Natural killer cell treated with Interleukin-12 subunit alpha and Interleukin-12 subunit beta and Interleukin-15 and Interleukin-18, amount 100 ng/mL, for 72 hours (primary cell): ENCODE data around the gene TRIM8. TPM values are rescaled to one million over a fixed set of nuclear protein-coding genes. Genes with fewer than 3 reads are reported as not detected.

Source experiments
- ATAC-seq, 2 donors: fragments of 150-1000 bp; cut with Tn5 transposase in 1 of 2; sonication (Bioruptor Pico), chemical (Tn5 transposase) in 1 of 2; 2 replicates each; pipeline ENCODE4 v1.10.0; 2021
- DNase-seq: peaks from one replicate; pipeline ENCODE4 v3.0.0; 2022; ENCODE audit warnings: low spot score
- H3K27ac Mint-ChIP-seq, 2 donors: 1 replicate in 1 of 2; 2 replicates in 1 of 2; pipeline ENCODE4 v1.8.0; 2022; ENCODE audit warnings: mixed read lengths in 2 of 2, mild to moderate bottlenecking in 1 of 2, moderate library complexity in 1 of 2
- H3K27me3 Mint-ChIP-seq, 2 donors: 1 replicate in 1 of 2; 2 replicates in 1 of 2; pipeline ENCODE4 v1.8.0; 2022; ENCODE audit warnings: mixed read lengths in 2 of 2
- H3K36me3 Mint-ChIP-seq: one replicate; pipeline ENCODE4 v1.8.0; 2022; ENCODE audit warnings: mixed read lengths
- H3K4me1 Mint-ChIP-seq, 2 donors: 1 replicate in 1 of 2; 2 replicates in 1 of 2; pipeline ENCODE4 v1.8.0; 2022; ENCODE audit warnings: low read depth in 2 of 2, mixed read lengths in 2 of 2, mild to moderate bottlenecking in 1 of 2
- H3K4me3 Mint-ChIP-seq: one replicate; pipeline ENCODE4 v1.8.0; 2022; ENCODE audit warnings: mixed read lengths
- H3K9me3 Mint-ChIP-seq: 2 replicates; pipeline ENCODE4 v1.8.0; 2022; ENCODE audit warnings: mixed read lengths
- total RNA-seq, 2 donors: library from RNA; stranded (reverse); gene quantifications; one replicate each; pipeline ENCODE4 v1.2.3, GENCODE V29; 2022

TRIM8 gene
- total RNA-seq, 2 donors from 2014 or later, result 50.2 to 78.5 TPM

DNA sequence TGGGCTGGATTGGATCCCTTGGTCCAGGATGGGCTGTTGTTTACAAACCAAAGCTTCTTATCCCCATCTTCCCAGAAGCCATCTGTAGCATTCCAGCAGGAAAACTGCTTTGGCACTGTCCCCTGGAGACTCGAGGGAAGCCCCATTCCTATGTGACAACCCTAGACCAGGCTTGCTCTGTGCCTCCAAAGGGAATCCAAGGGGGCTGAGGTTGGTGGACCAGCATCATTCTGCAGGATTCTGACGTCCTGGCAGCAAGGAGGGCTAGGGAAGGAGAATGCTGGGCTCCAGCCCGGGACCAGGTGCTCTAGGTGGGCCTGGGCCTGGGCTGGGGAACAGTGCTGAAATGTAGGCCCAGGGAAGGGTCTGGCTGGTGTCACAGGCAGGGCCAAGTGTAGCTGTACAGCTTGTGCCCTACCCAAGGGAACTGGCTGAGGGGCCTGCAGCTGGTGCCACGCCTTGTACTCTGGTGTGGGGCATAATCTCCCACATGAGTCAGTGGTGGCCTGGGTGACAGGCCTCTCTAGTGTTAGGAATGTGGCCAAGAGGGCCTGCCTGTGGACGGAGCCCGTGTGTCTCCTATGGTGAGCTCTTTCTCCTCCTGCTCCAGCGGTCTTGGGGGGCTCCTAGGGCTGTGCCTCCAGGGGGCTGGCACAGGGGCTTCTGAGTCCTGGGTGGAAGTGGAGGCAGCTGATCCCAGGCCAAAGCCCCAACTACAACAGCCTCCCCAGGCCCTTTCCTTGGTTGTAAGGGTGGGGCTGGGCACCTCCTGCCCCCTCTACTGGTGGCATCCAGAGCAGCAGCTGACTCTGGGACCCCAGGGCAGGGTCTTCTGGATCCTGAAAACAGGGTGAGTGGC, 25.2 kb downstream of the TRIM8 start:
- no peak overlapping the region for H3K4me3 Mint-ChIP-seq
- ATAC-seq (peak; percentile 25 to 58), DNase-seq (no peak)
- peaks cover 9 to 15% of the 10 kb centered on the region in 2 donors for H3K4me1 Mint-ChIP-seq
- no peaks in the 10 kb centered on the region for H3K27me3 Mint-ChIP-seq
- H3K36me3 Mint-ChIP-seq, result no peaks in the 10 kb centered on the region
- no peaks in the 10 kb centered on the region for H3K9me3 Mint-ChIP-seq
- no peak overlapping the region for H3K27ac Mint-ChIP-seq

DNA sequence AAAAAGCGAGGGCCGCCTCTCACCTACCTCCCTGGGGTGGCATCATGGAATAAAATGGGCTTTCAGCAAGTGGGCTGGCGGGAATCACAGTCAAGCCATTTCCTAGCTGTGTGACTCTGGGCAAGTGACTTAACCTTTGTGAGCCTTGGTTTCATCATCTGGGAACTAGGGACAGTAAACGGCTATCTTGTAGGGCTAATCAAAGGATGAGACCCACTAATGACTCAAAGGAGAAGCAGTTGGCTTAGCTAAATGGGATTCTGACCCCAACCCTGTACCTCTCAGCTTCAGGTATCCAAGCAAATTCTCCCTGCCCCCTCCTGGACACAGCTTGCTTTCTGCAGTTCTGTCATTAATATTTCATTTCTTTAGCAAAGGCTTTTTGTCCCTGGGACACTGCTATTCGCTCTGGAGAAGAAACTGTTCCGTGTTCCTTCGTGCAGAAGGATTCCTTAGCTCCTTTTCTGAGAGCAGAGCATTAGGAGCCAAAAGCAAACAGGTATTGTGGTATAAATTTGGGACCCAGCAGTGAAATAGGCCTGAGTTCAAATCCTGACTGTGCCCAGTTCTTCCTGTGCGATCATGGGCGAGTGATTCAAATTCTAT, 25.9 kb downstream of the TRIM8 start:
- Mint-ChIP-seq H3K4me3 (no peak overlapping the region), H3K27me3 (no peaks in the 10 kb centered on the region), H3K27ac (no peak overlapping the region), H3K4me1 (peaks cover 17 to 20% of the 10 kb centered on the region in 2 donors), H3K9me3 (no peaks in the 10 kb centered on the region), H3K36me3 (no peaks in the 10 kb centered on the region)
- ATAC-seq, result no peak
- no peak for DNase-seq

DNA sequence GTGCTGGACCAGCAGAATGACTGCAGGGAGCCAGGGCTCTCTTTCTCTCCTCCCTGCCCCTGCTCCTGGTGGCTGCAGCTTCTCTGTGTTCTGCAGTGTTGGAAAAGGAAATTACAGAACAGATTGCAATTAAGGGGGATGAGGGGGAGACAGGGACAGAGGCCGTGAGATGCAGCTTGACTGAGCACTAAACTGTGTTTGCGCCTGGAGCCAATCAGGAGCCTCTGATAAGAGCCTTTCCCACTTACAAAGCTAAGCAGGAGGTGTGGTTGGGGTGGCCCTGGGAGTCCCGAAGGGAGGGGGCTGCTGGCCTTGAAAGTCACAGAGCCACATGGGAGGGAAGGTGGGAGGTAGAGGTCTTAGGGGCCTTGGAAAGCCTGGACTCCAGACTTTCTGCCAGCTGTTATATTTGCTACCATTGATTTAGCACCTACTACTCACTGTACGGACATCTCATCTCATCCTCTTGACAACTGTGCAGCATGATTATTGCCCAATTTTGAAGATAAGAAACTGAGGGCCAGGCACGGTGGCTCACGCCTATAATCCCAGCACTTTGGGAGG, 26.7 kb downstream of the TRIM8 start:
- Mint-ChIP-seq H3K4me3 (no peak overlapping the region), H3K27ac (no peak overlapping the region), H3K36me3 (no peaks in the 10 kb centered on the region), H3K27me3 (no peaks in the 10 kb centered on the region), H3K9me3 (no peaks in the 10 kb centered on the region), H3K4me1 (peaks cover 23 to 24% of the 10 kb centered on the region in 2 donors)
- ATAC-seq, result no peak
- no peak for DNase-seq

DNA sequence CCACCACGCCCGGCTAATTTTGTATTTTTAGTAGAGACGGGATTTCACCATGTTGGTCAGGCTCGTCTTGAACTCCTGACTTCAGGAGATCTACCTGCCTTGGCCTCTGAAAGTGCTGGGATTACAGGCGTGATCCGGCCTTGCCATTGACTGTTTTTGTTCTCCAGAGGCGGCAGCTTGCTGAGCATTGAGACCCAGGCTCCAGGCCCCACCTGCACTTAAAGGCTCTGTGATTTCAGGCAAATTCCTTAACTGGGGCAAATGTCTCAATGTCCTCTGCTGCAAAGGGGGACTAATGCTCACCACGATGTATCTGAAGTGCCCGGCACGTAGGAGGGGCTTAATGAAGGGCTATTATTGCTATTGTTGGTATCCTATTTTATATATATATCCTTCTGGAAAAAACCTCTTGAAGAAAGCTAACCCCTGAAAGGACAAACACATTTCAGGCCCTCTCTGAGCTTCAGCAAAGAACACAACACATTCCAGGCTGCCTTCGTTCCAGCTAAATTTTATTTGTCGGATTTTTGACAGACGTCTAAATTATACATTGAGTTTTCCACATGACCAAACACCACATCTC, 29.0 kb downstream of the TRIM8 start:
- Mint-ChIP-seq H3K4me1 (peaks cover 25 to 30% of the 10 kb centered on the region in 2 donors), H3K4me3 (peak overlapping the region; percentile 81), H3K9me3 (no peaks in the 10 kb centered on the region), H3K36me3 (no peaks in the 10 kb centered on the region), H3K27ac (peak overlapping the region; percentile 54 to 84), H3K27me3 (no peaks in the 10 kb centered on the region)
- DNase-seq (no peak), ATAC-seq (no peak)

DNA sequence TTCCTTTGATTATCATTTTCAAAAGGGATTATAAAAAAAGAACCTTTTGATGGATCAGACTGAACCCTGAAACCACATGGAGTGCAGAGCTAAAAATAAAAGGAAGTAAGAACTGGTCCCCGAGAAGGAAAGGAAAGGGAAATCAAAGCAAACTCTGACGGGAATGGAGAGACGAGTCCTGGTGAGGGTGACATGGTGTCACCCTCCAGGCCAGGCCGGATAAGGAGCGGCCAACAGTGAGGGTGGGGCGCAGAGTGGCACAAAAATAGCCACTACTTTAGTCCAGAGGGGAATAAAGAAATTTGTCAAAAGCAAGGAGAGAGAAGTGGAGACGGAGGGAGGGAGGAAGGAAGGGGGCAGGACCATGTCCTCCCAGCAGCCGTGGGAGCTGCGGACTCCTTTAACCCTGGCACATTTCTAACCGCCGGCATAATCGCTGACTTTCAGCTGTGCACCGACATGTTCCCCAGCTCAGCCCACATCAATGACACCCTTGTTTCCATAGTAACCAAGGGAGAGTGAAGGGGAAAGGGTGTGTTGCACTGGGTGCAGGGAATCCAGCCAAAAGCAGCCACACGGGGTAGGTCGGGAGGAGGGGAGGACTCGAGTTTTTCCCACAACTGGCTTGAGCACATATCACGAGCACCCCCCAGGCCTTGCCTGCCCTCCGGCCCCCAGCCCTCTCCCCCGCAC, 29.7 kb downstream of the TRIM8 start:
- H3K36me3 Mint-ChIP-seq, result no peaks in the 10 kb centered on the region
- H3K27ac Mint-ChIP-seq, result peak overlapping the region; percentile 54 to 84
- ATAC-seq (peak; percentile 82 to 83), DNase-seq (no peak)
- H3K27me3 Mint-ChIP-seq, result no peaks in the 10 kb centered on the region
- H3K4me3 Mint-ChIP-seq, result peak overlapping the region; percentile 81
- H3K4me1 Mint-ChIP-seq, result peaks cover 32 to 33% of the 10 kb centered on the region in 2 donors
- no peaks in the 10 kb centered on the region for H3K9me3 Mint-ChIP-seq

DNA sequence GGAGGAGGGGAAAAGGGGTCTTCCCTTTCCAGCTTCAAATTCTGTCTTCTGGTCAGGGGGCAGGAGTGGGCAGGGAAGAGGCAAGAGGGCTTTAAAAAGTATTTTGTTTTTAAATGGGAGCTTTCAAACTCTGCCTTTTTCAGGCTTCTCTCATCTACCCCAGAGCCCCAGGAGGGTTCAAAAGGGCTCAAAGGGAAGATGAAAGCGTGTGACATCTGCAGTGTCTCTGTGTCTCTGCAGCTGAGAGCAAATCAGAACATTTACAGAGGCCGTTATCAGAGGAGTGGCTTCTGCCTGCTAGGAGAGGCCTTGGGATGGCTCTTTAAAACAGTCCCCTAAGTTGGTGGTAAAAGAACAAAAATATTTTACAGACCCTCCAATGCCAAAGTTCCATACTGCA, 30.3 kb downstream of the TRIM8 start:
- Mint-ChIP-seq H3K4me3 (peak overlapping the region; percentile 25), H3K27ac (peak overlapping the region; percentile 54 to 84), H3K36me3 (no peaks in the 10 kb centered on the region), H3K4me1 (peaks cover 33 to 34% of the 10 kb centered on the region in 2 donors), H3K27me3 (no peaks in the 10 kb centered on the region), H3K9me3 (no peaks in the 10 kb centered on the region)
- DNase-seq, result no peak
- ATAC-seq, result no peak

DNA sequence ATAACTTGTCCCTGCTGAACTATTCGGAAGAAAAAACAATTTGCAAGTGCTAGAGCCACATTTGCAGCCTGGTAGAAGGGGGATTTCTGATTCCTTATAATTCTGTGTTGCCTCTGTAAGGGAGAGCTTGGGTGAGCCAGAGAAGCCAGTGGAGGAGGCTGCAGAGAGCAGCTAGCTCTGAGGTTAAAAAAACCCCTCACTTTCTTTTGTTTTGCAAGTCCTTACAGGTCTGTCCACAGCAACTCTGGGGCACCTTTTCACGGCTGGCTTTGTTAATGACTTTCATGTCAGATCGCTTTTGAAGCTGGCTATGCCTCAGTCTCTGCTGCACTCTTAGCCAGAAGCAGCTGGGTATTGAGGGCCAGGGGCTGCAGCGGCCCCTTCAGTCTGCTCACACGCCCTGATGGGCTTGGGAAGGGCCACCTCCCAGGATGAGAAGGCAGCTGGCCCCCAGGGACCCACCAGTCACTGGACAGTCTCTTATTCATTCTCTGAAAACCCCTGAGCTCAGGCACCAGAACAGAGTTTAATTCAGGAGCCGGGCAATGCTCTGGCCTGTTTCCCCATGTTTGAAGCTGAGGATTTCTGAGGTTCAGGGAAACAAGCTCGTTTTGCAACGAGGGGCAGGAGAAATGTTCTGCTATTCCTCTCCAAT, 30.9 kb downstream of the TRIM8 start:
- H3K9me3 Mint-ChIP-seq, result no peaks in the 10 kb centered on the region
- no peak for ATAC-seq
- H3K4me1 Mint-ChIP-seq, result peaks cover 33 to 34% of the 10 kb centered on the region in 2 donors
- H3K36me3 Mint-ChIP-seq, result no peaks in the 10 kb centered on the region
- DNase-seq, result no peak
- peak overlapping the region in 1 of 2 donors; percentile 84 for H3K27ac Mint-ChIP-seq
- H3K27me3 Mint-ChIP-seq, result no peaks in the 10 kb centered on the region
- H3K4me3 Mint-ChIP-seq, result peak overlapping the region; percentile 25

DNA sequence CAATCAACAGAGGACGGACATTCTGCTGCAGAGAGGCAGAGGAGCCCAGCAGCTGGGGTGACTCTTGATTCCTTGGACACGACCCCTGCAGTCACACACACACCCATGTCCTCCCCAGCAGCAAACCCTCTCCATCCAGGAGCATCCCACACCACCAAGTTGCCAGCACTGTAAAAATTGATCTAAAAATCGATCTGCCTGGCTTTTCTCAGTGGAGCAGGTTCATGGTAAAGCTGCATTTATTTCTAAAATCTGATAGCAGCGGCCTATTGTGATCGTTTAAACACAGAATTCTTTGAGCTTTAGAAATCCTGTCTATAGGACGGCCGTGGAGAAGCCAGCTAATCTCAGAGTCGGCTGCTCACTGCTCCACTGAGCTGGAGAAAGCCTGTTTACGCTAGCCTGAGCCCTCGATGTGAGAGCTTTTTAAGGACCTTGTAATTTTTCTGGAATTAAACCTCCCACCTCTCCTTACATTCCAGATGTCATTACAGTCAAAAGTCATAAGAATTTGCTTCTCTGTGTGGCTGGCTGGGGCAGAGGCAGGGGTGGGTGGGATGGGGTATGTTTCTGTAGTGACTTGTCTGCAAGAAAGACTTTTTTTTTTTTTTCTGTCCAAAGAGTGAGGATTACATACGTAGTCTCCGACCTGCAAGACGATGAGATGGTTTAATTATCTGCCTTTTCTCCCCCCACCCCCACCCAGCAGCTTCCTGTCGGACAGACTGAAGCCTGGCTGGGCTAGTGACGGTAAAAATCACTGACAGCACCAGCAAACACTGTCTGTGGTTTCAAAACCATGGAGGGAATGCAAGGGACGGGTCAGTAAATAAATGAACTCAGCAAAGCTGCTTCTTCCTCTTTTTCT, 31.6 kb downstream of the TRIM8 start:
- H3K4me3 Mint-ChIP-seq, result peak overlapping the region; percentile 6
- H3K36me3 Mint-ChIP-seq, result no peaks in the 10 kb centered on the region
- no peaks in the 10 kb centered on the region for H3K27me3 Mint-ChIP-seq
- ATAC-seq, result peak in 1 of 2 donors; percentile 43
- DNase-seq, result no peak
- no peaks in the 10 kb centered on the region for H3K9me3 Mint-ChIP-seq
- H3K4me1 Mint-ChIP-seq, result peaks cover 33 to 34% of the 10 kb centered on the region in 2 donors
- H3K27ac Mint-ChIP-seq, result peak overlapping the region in 1 of 2 donors; percentile 84

DNA sequence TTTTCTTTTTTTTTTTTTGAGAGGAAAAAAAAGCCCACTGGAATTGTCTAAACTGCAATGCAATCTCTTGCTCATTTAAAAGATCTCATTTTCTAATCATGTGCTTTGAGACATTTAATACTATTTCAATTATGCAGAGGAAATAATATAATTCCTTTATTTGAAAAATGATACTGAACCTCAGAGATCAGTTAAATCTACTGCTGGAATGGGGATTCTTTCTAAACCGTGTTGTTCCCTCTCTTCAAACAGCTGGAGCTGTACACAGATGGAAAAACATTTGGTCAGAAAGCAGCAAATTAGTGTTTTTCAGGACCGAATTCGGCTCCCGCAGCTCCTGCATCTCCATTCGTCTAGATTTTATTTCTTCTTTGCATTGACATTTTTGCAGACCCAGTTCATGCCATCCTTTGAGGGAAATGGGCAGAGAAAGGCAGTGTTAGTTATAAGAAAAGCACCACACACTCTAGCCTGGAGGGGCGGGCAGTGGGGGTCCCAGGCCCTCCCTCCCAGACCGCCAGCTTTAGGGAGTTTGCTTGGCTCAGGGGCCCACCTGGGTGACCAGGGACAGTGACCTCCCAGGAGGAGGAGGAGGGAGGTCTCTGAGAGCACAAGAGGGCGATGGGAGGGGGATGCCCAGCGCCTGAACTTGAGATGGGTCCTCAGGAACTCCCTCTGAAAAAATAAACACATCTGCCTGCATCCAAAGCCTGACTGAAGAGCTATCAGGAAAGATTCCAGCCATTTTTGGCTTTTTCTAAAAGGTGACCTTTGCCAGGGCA, 32.4 kb downstream of the TRIM8 start:
- no peak overlapping the region for H3K27ac Mint-ChIP-seq
- H3K36me3 Mint-ChIP-seq, result no peaks in the 10 kb centered on the region
- ATAC-seq (no peak), DNase-seq (no peak)
- no peaks in the 10 kb centered on the region for H3K9me3 Mint-ChIP-seq
- H3K27me3 Mint-ChIP-seq, result no peaks in the 10 kb centered on the region
- H3K4me1 Mint-ChIP-seq, result peaks cover 33 to 34% of the 10 kb centered on the region in 2 donors
- H3K4me3 Mint-ChIP-seq, result no peak overlapping the region

DNA sequence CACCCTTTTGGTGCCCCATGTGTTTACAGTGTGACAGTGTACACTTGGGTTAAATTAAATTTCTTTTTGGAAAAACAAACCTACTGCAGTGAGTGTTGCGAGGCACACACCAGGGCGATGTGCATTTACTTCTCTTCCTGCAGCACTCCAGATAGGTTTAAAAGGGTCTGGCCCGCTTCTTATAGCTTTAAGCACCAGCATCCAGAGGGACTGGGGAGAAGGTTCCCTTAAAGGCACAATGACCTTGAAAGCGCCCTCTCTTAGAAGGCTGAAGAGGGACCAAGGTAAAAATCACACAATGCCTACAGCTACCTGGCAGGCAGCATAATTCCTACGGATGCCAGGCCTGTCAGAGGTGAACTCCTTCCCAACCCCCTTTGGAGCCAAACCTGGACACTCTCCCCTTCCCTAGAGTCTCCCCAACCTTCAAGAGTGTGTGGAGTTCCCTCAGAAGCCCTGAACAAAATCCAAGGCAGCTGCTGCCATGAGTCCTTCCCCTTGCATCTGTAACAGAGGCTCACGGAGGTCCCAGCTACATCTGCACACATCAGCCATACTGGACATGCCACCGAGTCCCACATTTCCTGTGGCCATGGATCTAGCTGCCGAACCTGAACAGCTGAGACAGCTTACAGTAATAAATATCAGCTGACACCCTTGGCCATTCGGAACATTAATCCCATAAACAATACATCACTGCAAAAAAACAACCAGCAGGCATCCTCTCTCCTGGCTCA, 33.2 kb downstream of the TRIM8 start:
- peaks cover 33 to 34% of the 10 kb centered on the region in 2 donors for H3K4me1 Mint-ChIP-seq
- H3K9me3 Mint-ChIP-seq, result no peaks in the 10 kb centered on the region
- ATAC-seq, result no peak
- H3K36me3 Mint-ChIP-seq, result no peaks in the 10 kb centered on the region
- DNase-seq, result no peak
- no peaks in the 10 kb centered on the region for H3K27me3 Mint-ChIP-seq
- no peak overlapping the region for H3K4me3 Mint-ChIP-seq
- peak overlapping the region in 1 of 2 donors; percentile 65 for H3K27ac Mint-ChIP-seq

DNA sequence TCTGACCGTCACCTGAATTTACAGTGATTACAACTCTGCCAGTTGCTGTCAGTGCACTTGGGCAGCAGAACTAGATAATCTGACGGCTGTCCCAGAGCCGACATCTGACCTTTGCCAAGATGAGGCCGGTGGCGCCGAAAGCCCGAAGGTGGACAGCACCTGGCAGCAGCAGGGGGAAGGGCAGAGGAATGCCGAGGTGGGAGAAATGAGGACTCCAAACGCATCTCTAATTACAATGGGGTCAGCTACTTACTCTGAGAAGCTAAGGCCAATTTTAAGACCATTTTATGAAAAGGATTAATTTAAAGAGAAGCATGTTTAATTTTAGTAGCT, 33.8 kb downstream of the TRIM8 start:
- Mint-ChIP-seq H3K27ac (peak overlapping the region in 1 of 2 donors; percentile 65), H3K27me3 (no peaks in the 10 kb centered on the region), H3K4me1 (peaks cover 33 to 34% of the 10 kb centered on the region in 2 donors), H3K9me3 (no peaks in the 10 kb centered on the region), H3K36me3 (no peaks in the 10 kb centered on the region), H3K4me3 (no peak overlapping the region)
- ATAC-seq (no peak), DNase-seq (no peak)
